ENCODE results near the gene SMOC1.

GRCh38 chr14:69896080-69896479 is 16.9 kb downstream of the SMOC1 start:
- TF ChIP-seq CTCF (IDR thresholded peaks at IDR 0.05) (no peak), POLR2AphosphoS5 (IDR thresholded peaks at IDR 0.05) (no peak)

Measured in stomach (tissue), 4 donors.